HUES6 (cell line): Measurements from ENCODE around the gene PTPRCAP.
"Not testable (repeated sequence)": the region's sequence is repeated elsewhere in the genome, so short reads cannot be mapped to it uniquely, and the experiment has no call there.

Experiments used
- H3K27ac ChIP-seq: 2 replicates; pipeline ENCODE4 v1.7.0; 2013; ENCODE audit warnings: low read depth, mild to moderate bottlenecking, low read length, inconsistent platforms
- H3K27me3 ChIP-seq: 2 replicates; pipeline ENCODE4 v1.6.1; 2013; ENCODE audit warnings: low read length; ENCODE audit not compliant: control insufficient read depth, insufficient read depth
- H3K36me3 ChIP-seq: 2 replicates; pipeline ENCODE4 v1.6.1; 2013; ENCODE audit warnings: low read length; ENCODE audit not compliant: control insufficient read depth, insufficient read depth
- H3K4me1 ChIP-seq: 2 replicates; pipeline ENCODE4 v1.6.1; 2013; ENCODE audit warnings: low read length; ENCODE audit not compliant: control insufficient read depth, insufficient read depth
- H3K4me3 ChIP-seq: 2 replicates; pipeline ENCODE4 v1.5.1; 2013; ENCODE audit warnings: low read depth, low read length
- H3K9ac ChIP-seq: one replicate; pipeline ENCODE4 v1.6.1; 2013; ENCODE audit warnings: mild to moderate bottlenecking, low read length
- H3K9me3 ChIP-seq: 2 replicates; pipeline ENCODE4 v1.6.1; 2013; ENCODE audit warnings: low read depth, low read length; ENCODE audit not compliant: control insufficient read depth, insufficient read depth

The PTPRCAP gene

GRCh38 chr11:67429722-67430121, 7.8 kb downstream of the PTPRCAP start:
- Histone ChIP-seq H3K4me1 (0 out of 2 replicates have a peak, but pooled peaks cover 2% of the 10 kb centered on the region), H3K27ac (no peak overlapping the region), H3K9me3 (no peaks in the 10 kb centered on the region), H3K36me3 (peaks cover 45% of the 10 kb centered on the region), H3K9ac (no peak overlapping the region), H3K27me3 (no peaks in the 10 kb centered on the region), H3K4me3 (peak overlapping the region; percentile 99; the same call in 1 of the 2 replicates)

GRCh38 chr11:67429038-67429668, 8.3 kb downstream of the PTPRCAP start:
- H3K4me3 ChIP-seq, result peak overlapping the region; percentile 99
- no peaks in the 10 kb centered on the region for H3K27me3 ChIP-seq
- H3K9ac ChIP-seq, result peak overlapping the region; percentile 85
- peaks cover 39% of the 10 kb centered on the region for H3K36me3 ChIP-seq
- H3K9me3 ChIP-seq, result no peaks in the 10 kb centered on the region
- H3K4me1 ChIP-seq, result 0 out of 2 replicates have a peak, but pooled peaks cover 2% of the 10 kb centered on the region
- H3K27ac ChIP-seq, result no peak overlapping the region

GRCh38 chr11:67428052-67429001, 9.2 kb downstream of the PTPRCAP start, which contains the start of gene RPS6KB2:
TSS of gene RPS6KB2 (plus strand) at chr11:67428494. CDS start at chr11:67428546, 52 bp downstream.
- Histone ChIP-seq H3K9me3 (no peaks in the 10 kb centered on the region), H3K9ac (peak within 1 kb of the TSS; percentile 85), H3K4me3 (peak within 1 kb of the TSS; percentile 99), H3K4me1 (0 out of 2 replicates have a peak, but pooled peaks cover 2% of the 10 kb centered on the region), H3K27me3 (no peaks in the 10 kb centered on the region), H3K27ac (0 out of 2 replicates have a peak within 1 kb of the TSS, but pooled peaks have one; percentile 4), H3K36me3 (peaks cover 31% of the 10 kb centered on the region)

GRCh38 chr11:67427364-67427859, 10.1 kb downstream of the PTPRCAP start:
- peak overlapping the region; percentile 99 for H3K4me3 ChIP-seq
- H3K9ac ChIP-seq, result peak overlapping the region; percentile 26

GRCh38 chr11:67423891-67424613, 13.4 kb downstream of the PTPRCAP start:
- Histone ChIP-seq H3K9ac (no peak overlapping the region), H3K9me3 (no peaks in the 10 kb centered on the region), H3K36me3 (no peaks in the 10 kb centered on the region), H3K4me1 (peaks cover 7% of the 10 kb centered on the region; the same call in 1 of the 2 replicates), H3K27ac (no peak overlapping the region), H3K4me3 (no peak overlapping the region), H3K27me3 (peaks cover 14% of the 10 kb centered on the region; the same call in 1 of the 2 replicates)

More at GRCh38 chr11:67427364-67427859, 10.1 kb downstream of the PTPRCAP start:
- H3K27ac ChIP-seq, H3K27me3 ChIP-seq, H3K4me1 ChIP-seq, H3K9me3 ChIP-seq: not testable (repeated sequence)
- peaks cover 22% of the 10 kb centered on the region for H3K36me3 ChIP-seq

- Histone ChIP-seq H3K9me3 (no peaks in the 10 kb centered on the region), H3K4me1 (peaks cover 7% of the 10 kb centered on the region; the same call in 1 of the 2 replicates), H3K4me3 (no peak overlapping the region), H3K9ac (no peak overlapping the region), H3K27ac (no peak overlapping the region), H3K36me3 (no peaks in the 10 kb centered on the region), H3K27me3 (peaks cover 16% of the 10 kb centered on the region; the same call in 1 of the 2 replicates)
These were observed 14.0 kb downstream of the PTPRCAP start for GRCh38 chr11:67423466-67423865.

GRCh38 chr11:67422891-67423290, 14.6 kb downstream of the PTPRCAP start:
- no peak overlapping the region for H3K27ac ChIP-seq
- peaks cover 7% of the 10 kb centered on the region; the same call in 1 of the 2 replicates for H3K4me1 ChIP-seq
- no peak overlapping the region for H3K9ac ChIP-seq
- H3K4me3 ChIP-seq, result no peak overlapping the region
- no peaks in the 10 kb centered on the region for H3K36me3 ChIP-seq
- no peaks in the 10 kb centered on the region for H3K9me3 ChIP-seq
- peaks cover 16% of the 10 kb centered on the region; the same call in 1 of the 2 replicates for H3K27me3 ChIP-seq

GRCh38 chr11:67421430-67422031, 16.0 kb downstream of the PTPRCAP start:
- H3K27me3 ChIP-seq, result peaks cover 16% of the 10 kb centered on the region; the same call in 1 of the 2 replicates
- H3K27ac ChIP-seq, result no peak overlapping the region
- peaks cover 13% of the 10 kb centered on the region for H3K4me1 ChIP-seq
- H3K4me3 ChIP-seq, result peak overlapping the region; percentile 73
- H3K9ac ChIP-seq, result no peak overlapping the region
- no peaks in the 10 kb centered on the region for H3K9me3 ChIP-seq
- no peaks in the 10 kb centered on the region for H3K36me3 ChIP-seq

- peak overlapping the region; percentile 73 for H3K4me3 ChIP-seq
- H3K9ac ChIP-seq, result peak overlapping the region; percentile 66
- no peaks in the 10 kb centered on the region for H3K9me3 ChIP-seq
- peaks cover 18% of the 10 kb centered on the region for H3K4me1 ChIP-seq
- no peak overlapping the region for H3K27ac ChIP-seq
- peaks cover 18% of the 10 kb centered on the region; the same call in 1 of the 2 replicates for H3K27me3 ChIP-seq
- H3K36me3 ChIP-seq, result no peaks in the 10 kb centered on the region
These were observed 16.6 kb downstream of the PTPRCAP start for GRCh38 chr11:67420646-67421429.
